ENCODE measurements around the gene PGAP2. TPM values are rescaled to one million over a fixed set of nuclear protein-coding genes. Genes with fewer than 3 reads are reported as not detected.

Gene PGAP2
- total and polyA plus RNA-seq, 2 of the 13 experiments (the other 11 are each of a cell fraction or from before 2014, with no cell fraction given): 21.5 to 47.8 TPM

GRCh38 chr11:3797329-3798090 lies 10.8 kb upstream of the PGAP2 start, which contains the start of gene NUP98 (continued):
- TF ChIP-seq SALL2 (CRISPR knock-in tag; IDR thresholded peaks at IDR 0.05) (0 out of 2 replicates have a peak, but pooled peaks have one; percentile 66), STAG1 (CRISPR knock-in tag; IDR thresholded peaks at IDR 0.05) (no peak), SETDB1 (CRISPR knock-in tag; IDR thresholded peaks at IDR 0.05; ENCODE audit: borderline replicate concordance) (no peak), MBNL3 (CRISPR knock-in tag; conservative IDR thresholded peaks at IDR 0.05) (no peak), IRF1 (CRISPR knock-in tag; IDR thresholded peaks at IDR 0.05; ENCODE audit: low read depth) (no peak), GLMP (CRISPR knock-in tag; IDR thresholded peaks at IDR 0.05; ENCODE audit: borderline replicate concordance) (no peak), FOXJ3 (CRISPR knock-in tag; IDR thresholded peaks at IDR 0.05; ENCODE audit: borderline replicate concordance) (no peak), NFATC3 (CRISPR knock-in tag; IDR thresholded peaks at IDR 0.05) (no peak), ZNF468 (CRISPR knock-in tag; IDR thresholded peaks at IDR 0.05) (no peak), MTA3 (CRISPR knock-in tag; IDR thresholded peaks at IDR 0.05) (no peak), ZNF407 (CRISPR knock-in tag; IDR thresholded peaks at IDR 0.05; ENCODE audit: not compliant biosample characterization) (peak; percentile 64), JDP2 (CRISPR knock-in tag; IDR thresholded peaks at IDR 0.05; ENCODE audit: borderline replicate concordance) (no peak), HDAC1 (CRISPR knock-in tag; IDR thresholded peaks at IDR 0.05) (peak; percentile 41; the same call in 1 of the 2 replicates)
- TF ChIP-seq, protein P1, sequence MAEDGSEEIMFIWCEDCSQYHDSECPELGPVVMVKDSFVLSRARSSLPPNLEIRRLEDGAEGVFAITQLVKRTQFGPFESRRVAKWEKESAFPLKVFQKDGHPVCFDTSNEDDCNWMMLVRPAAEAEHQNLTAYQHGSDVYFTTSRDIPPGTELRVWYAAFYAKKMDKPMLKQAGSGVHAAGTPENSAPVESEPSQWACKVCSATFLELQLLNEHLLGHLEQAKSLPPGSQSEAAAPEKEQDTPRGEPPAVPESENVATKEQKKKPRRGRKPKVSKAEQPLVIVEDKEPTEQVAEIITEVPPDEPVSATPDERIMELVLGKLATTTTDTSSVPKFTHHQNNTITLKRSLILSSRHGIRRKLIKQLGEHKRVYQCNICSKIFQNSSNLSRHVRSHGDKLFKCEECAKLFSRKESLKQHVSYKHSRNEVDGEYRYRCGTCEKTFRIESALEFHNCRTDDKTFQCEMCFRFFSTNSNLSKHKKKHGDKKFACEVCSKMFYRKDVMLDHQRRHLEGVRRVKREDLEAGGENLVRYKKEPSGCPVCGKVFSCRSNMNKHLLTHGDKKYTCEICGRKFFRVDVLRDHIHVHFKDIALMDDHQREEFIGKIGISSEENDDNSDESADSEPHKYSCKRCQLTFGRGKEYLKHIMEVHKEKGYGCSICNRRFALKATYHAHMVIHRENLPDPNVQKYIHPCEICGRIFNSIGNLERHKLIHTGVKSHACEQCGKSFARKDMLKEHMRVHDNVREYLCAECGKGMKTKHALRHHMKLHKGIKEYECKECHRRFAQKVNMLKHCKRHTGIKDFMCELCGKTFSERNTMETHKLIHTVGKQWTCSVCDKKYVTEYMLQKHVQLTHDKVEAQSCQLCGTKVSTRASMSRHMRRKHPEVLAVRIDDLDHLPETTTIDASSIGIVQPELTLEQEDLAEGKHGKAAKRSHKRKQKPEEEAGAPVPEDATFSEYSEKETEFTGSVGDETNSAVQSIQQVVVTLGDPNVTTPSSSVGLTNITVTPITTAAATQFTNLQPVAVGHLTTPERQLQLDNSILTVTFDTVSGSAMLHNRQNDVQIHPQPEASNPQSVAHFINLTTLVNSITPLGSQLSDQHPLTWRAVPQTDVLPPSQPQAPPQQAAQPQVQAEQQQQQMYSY (CRISPR knock-in tag; IDR thresholded peaks at IDR 0.05): no peak

Data from HepG2 (cell line).